GM12873 (cell line): ENCODE measurements around the gene TRIM9.

Source experiments
- CTCF ChIP-seq: IDR thresholded peaks from 2 replicates; pipeline ENCODE4 v1.5.1; 2012; ENCODE audit warnings: low read depth, mild to moderate bottlenecking, moderate library complexity, low read length, control low read depth; ENCODE audit not compliant: insufficient read depth; ENCODE audit errors: missing control alignments

The TRIM9 gene

GRCh38 chr14:50932592-50933495 lies 162.1 kb downstream of the TRIM9 start:
- TF ChIP-seq CTCF = no peak

GRCh38 chr14:50932156-50932555 lies 162.7 kb downstream of the TRIM9 start:
- TF ChIP-seq CTCF = no peak

GRCh38 chr14:50931559-50931958 lies 163.3 kb downstream of the TRIM9 start:
- no peak for TF ChIP-seq CTCF

GRCh38 chr14:50929506-50929905 lies 165.4 kb downstream of the TRIM9 start:
- TF ChIP-seq CTCF = no peak

- no peak for TF ChIP-seq CTCF
Observed at GRCh38 chr14:50928002-50928635, 166.8 kb downstream of the TRIM9 start.

- no peak for TF ChIP-seq CTCF
Observed at GRCh38 chr14:50926851-50927386, 168.0 kb downstream of the TRIM9 start.
